Peyer's patch (tissue), 4 donors: Measurements from ENCODE around the gene CBY3.
"Not testable (repeated sequence)": the region's sequence is repeated elsewhere in the genome, so short reads cannot be mapped to it uniquely, and the experiment has no call there.

Experiments
- CTCF ChIP-seq, 6 experiments: fragments of 450-650 bp in 4 of 6; fragments of 200-600 bp in 2 of 6; sonication (generic) in 1 of 6; IDR thresholded peaks; one replicate each; pipeline ENCODE4 v1.5.1; 2017 to 2019; ENCODE audit warnings: antibody characterized with exemption in 6 of 6, mild to moderate bottlenecking in 3 of 6, moderate library complexity in 1 of 6
- POLR2A ChIP-seq, 2 donors: fragments of 450-650 bp; IDR thresholded peaks; one replicate each; pipeline ENCODE4 v1.5.1; 2017; ENCODE audit warnings: antibody characterized with exemption in 2 of 2, mild to moderate bottlenecking in 2 of 2, moderate library complexity in 2 of 2

DNA sequence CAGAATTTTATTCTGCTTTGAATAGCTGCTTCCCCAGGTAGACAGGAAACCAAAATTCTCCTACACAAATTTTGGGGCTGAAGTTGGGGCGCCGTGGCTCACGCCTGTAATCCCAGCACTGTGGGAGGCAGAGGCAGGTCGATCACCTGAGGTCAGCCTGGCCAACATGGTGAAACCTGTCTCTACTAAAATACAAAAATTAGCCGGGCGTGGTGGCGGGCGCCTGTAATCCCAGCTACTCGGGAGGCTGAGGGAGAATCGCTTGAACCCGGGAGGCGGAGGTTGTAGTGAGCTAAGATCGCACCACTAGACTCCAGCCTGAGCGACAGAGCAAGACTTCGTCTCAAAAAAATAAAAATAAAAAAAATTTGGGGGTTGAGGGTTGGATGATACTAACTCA, 16.7 kb upstream of the CBY3 start:
- TF ChIP-seq CTCF, POLR2A (IDR thresholded peaks at IDR 0.05): not testable (repeated sequence)
